SU-DHL-6 (cell line): ENCODE measurements around the gene CNTFR.

Experiments
- CTCF ChIP-seq: fragments of 200-600 bp; sonication (generic); IDR thresholded peaks from one replicate; pipeline ENCODE4 v1.5.1; 2017; ENCODE audit warnings: antibody characterized with exemption, mild to moderate bottlenecking, low read length, moderate library complexity; ENCODE audit not compliant: insufficient read depth, poor library complexity, severe bottlenecking
- EZH2phosphoT487 ChIP-seq: fragments of 200-600 bp; sonication (generic), shearing (Covaris generic); conservative IDR thresholded peaks from 2 replicates; pipeline ENCODE4 v1.6.1; 2018; ENCODE audit warnings: mild to moderate bottlenecking, antibody characterized with exemption, low read length, moderate library complexity, mixed read lengths

GRCh38 chr9:34501889-34502425 is 87.6 kb downstream of the CNTFR start:
- no peak for TF ChIP-seq CTCF
- TF ChIP-seq EZH2phosphoT487 = no peak
